Stomach smooth muscle (tissue), 2 donors: ENCODE measurements around the gene ABCC1.
"Not testable (repeated sequence)": the region's sequence is repeated elsewhere in the genome, so short reads cannot be mapped to it uniquely, and the experiment has no call there.

ENCODE experiments used
- H3K27ac ChIP-seq: one replicate; pipeline ENCODE4 v1.7.0; 2013; ENCODE audit warnings: mild to moderate bottlenecking, low read length, inconsistent platforms
- H3K27me3 ChIP-seq, 2 donors: one replicate each; pipeline ENCODE4 v1.7.0; 2013; ENCODE audit warnings: low read length in 2 of 2; ENCODE audit not compliant: insufficient read depth in 2 of 2, control insufficient read depth in 1 of 2
- H3K36me3 ChIP-seq, 2 donors: one replicate each; pipeline ENCODE4 v1.7.0; 2013; ENCODE audit warnings: low read length in 2 of 2; ENCODE audit not compliant: control insufficient read depth in 2 of 2, insufficient read depth in 2 of 2
- H3K4me1 ChIP-seq: one replicate; pipeline ENCODE4 v1.7.0; 2013; ENCODE audit warnings: low read length; ENCODE audit not compliant: control insufficient read depth, insufficient read depth
- H3K4me3 ChIP-seq, 2 donors: one replicate each; pipeline ENCODE4 v1.7.0; 2013; ENCODE audit warnings: low read length in 2 of 2
- H3K9ac ChIP-seq, 2 donors: one replicate each; pipeline ENCODE4 v1.7.0; 2013; ENCODE audit warnings: low read length in 2 of 2, mild to moderate bottlenecking in 1 of 2
- H3K9me3 ChIP-seq, 2 donors: one replicate each; pipeline ENCODE4 v1.7.0; 2013; ENCODE audit warnings: low read length in 2 of 2; ENCODE audit not compliant: control insufficient read depth in 2 of 2
- donor health status: healthy.
- donor health status: Pancreatic carcinoma.

ABCC1 gene

GRCh38 chr16:15918314-15918713 is 31.1 kb upstream of the ABCC1 start:
- not testable (repeated sequence) for H3K27me3 ChIP-seq, H3K9me3 ChIP-seq, H3K4me1 ChIP-seq, H3K4me3 ChIP-seq, H3K36me3 ChIP-seq, H3K27ac ChIP-seq, H3K9ac ChIP-seq

GRCh38 chr16:15919331-15919730 is 30.1 kb upstream of the ABCC1 start:
- Histone ChIP-seq H3K4me3 (no peak overlapping the region), H3K9me3 (no peaks in the 10 kb centered on the region), H3K4me1 (no peaks in the 10 kb centered on the region), H3K27ac (no peak overlapping the region), H3K36me3 (no peaks in the 10 kb centered on the region), H3K27me3 (no peaks in the 10 kb centered on the region), H3K9ac (no peak overlapping the region)

GRCh38 chr16:15924996-15925395 is 24.4 kb upstream of the ABCC1 start:
- Histone ChIP-seq H3K4me3 (no peak overlapping the region), H3K4me1 (no peaks in the 10 kb centered on the region), H3K9ac (no peak overlapping the region), H3K27ac (no peak overlapping the region), H3K36me3 (no peaks in the 10 kb centered on the region), H3K27me3 (no peaks in the 10 kb centered on the region), H3K9me3 (no peaks in the 10 kb centered on the region)

GRCh38 chr16:15925631-15926030 is 23.8 kb upstream of the ABCC1 start:
- no peaks in the 10 kb centered on the region for H3K36me3 ChIP-seq
- H3K27ac ChIP-seq = no peak overlapping the region
- H3K9me3 ChIP-seq = no peaks in the 10 kb centered on the region
- no peaks in the 10 kb centered on the region for H3K27me3 ChIP-seq
- H3K9ac ChIP-seq = no peak overlapping the region
- no peak overlapping the region for H3K4me3 ChIP-seq
- H3K4me1 ChIP-seq = no peaks in the 10 kb centered on the region

GRCh38 chr16:15928261-15929104 is 20.9 kb upstream of the ABCC1 start:
- no peaks in the 10 kb centered on the region for H3K27me3 ChIP-seq
- no peaks in the 10 kb centered on the region for H3K4me1 ChIP-seq
- H3K36me3 ChIP-seq = no peaks in the 10 kb centered on the region
- no peak overlapping the region for H3K4me3 ChIP-seq
- no peak overlapping the region for H3K9ac ChIP-seq
- no peaks in the 10 kb centered on the region for H3K9me3 ChIP-seq
- H3K27ac ChIP-seq = no peak overlapping the region

GRCh38 chr16:15932939-15933338 is 16.5 kb upstream of the ABCC1 start:
- Histone ChIP-seq H3K4me3 (no peak overlapping the region), H3K9me3 (no peaks in the 10 kb centered on the region), H3K9ac (no peak overlapping the region), H3K36me3 (no peaks in the 10 kb centered on the region), H3K27ac (no peak overlapping the region), H3K4me1 (no peaks in the 10 kb centered on the region), H3K27me3 (no peaks in the 10 kb centered on the region)

- no peak overlapping the region for H3K4me3 ChIP-seq
- H3K36me3 ChIP-seq = no peaks in the 10 kb centered on the region
- H3K9me3 ChIP-seq = no peaks in the 10 kb centered on the region
- no peaks in the 10 kb centered on the region for H3K4me1 ChIP-seq
- H3K27ac ChIP-seq = no peak overlapping the region
- H3K27me3 ChIP-seq = no peaks in the 10 kb centered on the region
- H3K9ac ChIP-seq = no peak overlapping the region
Observed at GRCh38 chr16:15933781-15934180, 15.6 kb upstream of the ABCC1 start.

- no peak overlapping the region for H3K4me3 ChIP-seq
- H3K4me1 ChIP-seq = no peaks in the 10 kb centered on the region
- H3K9me3 ChIP-seq = no peaks in the 10 kb centered on the region
- no peak overlapping the region for H3K27ac ChIP-seq
- H3K27me3 ChIP-seq = no peaks in the 10 kb centered on the region
- H3K36me3 ChIP-seq = no peaks in the 10 kb centered on the region
- H3K9ac ChIP-seq = no peak overlapping the region
Observed at GRCh38 chr16:15934991-15935390, 14.4 kb upstream of the ABCC1 start.

- H3K4me1 ChIP-seq, H3K27ac ChIP-seq, H3K27me3 ChIP-seq, H3K9ac ChIP-seq, H3K36me3 ChIP-seq, H3K4me3 ChIP-seq, H3K9me3 ChIP-seq: not testable (repeated sequence)
Observed at GRCh38 chr16:15936809-15937208, 12.6 kb upstream of the ABCC1 start.

- H3K4me3 ChIP-seq = no peak overlapping the region
- H3K27ac ChIP-seq = no peak overlapping the region
- H3K4me1 ChIP-seq = no peaks in the 10 kb centered on the region
- no peaks in the 10 kb centered on the region for H3K9me3 ChIP-seq
- no peaks in the 10 kb centered on the region for H3K27me3 ChIP-seq
- no peak overlapping the region for H3K9ac ChIP-seq
- no peaks in the 10 kb centered on the region for H3K36me3 ChIP-seq
Observed at GRCh38 chr16:15942931-15943690, 6.3 kb upstream of the ABCC1 start.
